Airway epithelial cell (primary cell): ENCODE data around the gene ETV2. TPM values are rescaled to one million over a fixed set of nuclear protein-coding genes. Genes with fewer than 3 reads are reported as not detected.

Experiments
- total RNA-seq: library from RNA; depleted of rRNA; stranded (reverse); fragments of >200 nt; gene quantifications from 2 replicates; pipeline ENCODE4 v1.2.3, GENCODE V29; 2015

ETV2 gene, protein sequence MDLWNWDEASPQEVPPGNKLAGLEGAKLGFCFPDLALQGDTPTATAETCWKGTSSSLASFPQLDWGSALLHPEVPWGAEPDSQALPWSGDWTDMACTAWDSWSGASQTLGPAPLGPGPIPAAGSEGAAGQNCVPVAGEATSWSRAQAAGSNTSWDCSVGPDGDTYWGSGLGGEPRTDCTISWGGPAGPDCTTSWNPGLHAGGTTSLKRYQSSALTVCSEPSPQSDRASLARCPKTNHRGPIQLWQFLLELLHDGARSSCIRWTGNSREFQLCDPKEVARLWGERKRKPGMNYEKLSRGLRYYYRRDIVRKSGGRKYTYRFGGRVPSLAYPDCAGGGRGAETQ
- total RNA-seq: 0.35 and 0.51 TPM in 2 replicates

DNA sequence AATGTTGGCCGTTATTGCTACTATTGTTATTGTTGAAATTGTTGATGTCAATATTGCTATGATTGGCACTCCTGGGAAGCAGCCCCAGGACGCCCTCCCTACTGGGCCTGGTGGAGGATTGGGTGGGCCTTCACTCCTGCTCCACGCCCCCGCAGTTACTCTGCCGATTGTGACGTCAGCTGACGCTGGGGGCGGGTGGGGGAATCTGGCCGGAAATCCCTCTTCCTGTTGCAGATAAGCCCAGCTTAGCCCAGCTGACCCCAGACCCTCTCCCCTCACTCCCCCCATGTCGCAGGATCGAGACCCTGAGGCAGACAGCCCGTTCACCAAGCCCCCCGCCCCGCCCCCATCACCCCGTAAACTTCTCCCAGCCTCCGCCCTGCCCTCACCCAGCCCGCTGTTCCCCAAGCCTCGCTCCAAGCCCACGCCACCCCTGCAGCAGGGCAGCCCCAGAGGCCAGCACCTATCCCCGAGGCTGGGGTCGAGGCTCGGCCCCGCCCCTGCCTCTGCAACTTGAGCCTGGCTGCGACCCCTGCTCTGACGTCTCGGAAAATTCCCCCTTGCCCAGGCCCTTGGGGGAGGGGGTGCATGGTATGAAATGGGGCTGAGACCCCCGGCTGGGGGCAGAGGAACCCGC lies at the start of gene ETV2:
Gene ETV2, plus strand, starts transcription at position 231 of the 637 bp plus-strand sequence. CDS start 716 bp downstream, outside the sequence.

DNA sequence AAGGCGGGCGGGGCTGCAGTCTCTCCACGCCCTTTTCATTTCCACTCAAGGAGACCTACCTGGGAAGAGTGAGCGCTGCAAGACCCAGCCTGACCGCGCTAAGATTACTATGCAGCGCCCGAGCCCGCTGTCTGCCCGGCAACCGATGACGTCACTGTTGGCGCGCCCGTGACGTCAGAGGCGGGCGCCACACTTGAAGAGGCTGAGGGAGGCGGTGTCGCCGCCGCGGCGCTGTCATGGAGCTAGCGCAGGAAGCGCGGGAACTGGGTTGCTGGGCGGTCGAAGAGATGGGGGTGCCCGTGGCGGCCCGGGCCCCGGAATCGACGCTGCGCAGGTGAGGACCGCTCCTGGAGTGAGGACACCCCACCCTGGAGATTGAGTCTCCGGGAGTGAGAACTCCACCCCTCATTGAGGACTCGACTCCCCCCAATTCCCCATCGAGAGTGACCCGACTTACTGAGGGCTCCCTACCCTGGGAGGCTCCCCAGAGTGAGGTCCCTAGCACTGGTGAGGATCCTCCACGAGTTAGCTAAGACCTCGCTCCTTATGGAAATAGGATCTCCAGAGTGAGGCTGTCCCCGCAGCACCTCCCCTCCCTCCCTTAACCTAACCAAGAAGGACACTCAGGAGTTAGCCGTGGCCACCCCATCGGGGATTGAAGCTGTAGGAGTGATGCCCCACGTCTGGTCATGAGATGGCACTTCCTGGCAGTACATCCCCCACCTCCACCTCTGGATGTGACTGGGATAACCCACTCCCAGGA lies 28.8 kb upstream of the ETV2 start, which contains the start of gene HAUS5:
Gene HAUS5, plus strand, starts transcription at position 177 of the 763 bp plus-strand sequence. Its CDS starts 60 bp downstream, at position 237.

DNA sequence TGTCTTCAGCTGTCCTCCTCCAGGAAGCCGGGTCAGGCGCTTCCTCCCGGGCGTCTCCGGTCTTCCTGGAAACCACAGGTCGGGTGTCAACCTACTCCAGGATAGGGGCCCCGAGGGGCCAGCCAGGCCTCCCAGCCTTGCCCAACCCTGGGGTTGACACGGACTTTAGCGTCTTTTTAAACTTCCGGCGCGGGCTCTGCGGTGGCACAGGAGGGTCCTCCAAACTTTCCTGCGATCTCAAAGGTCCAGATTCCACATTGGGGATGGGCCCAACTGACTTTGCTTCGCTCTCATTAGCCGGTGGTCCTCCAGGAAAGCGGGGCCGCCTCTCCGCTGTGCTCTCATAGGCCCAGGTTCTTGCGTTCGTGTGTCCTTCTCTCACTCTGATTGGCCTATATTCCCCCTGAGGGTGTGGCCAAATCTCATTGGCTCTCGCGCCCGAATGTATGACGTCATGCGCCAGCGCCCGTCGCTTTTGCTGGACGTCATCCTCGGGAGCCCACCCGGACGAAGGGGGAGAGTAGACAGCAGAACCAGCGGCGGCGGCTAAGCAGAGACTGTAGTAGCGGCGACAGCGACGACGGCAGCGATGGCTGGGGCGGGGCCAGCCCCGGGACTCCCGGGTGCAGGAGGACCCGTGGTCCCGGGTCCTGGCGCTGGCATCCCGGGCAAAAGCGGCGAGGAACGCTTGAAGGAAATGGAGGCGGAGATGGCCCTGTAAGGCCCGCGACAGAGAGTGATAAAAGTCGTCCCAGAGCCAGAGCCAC lies 12.8 kb upstream of the ETV2 start, which contains the start of gene RBM42:
Gene RBM42, plus strand, starts transcription at position 472 of the 767 bp plus-strand sequence. Its CDS starts 118 bp downstream, at position 590.

GRCh38 chr19:35648017-35648961 lies 6.7 kb downstream of the ETV2 start, which contains the start of gene COX6B1:
Gene COX6B1 (plus strand): TSS chr19:35648323. CDS start chr19:35651244, 2,921 bp downstream.

GRCh38 chr19:35666251-35666913 lies 24.8 kb downstream of the ETV2 start, which contains the start of gene UPK1A:
Gene UPK1A (plus strand): TSS chr19:35666517. CDS start chr19:35666813, 296 bp downstream.

Other genes with a start within 250 kb of the ETV2 start
- gene FFAR2, start 193.5 kb upstream of the ETV2 start, total RNA-seq: not detected in 2 replicates
- gene KRTDAP, start 151.3 kb upstream of the ETV2 start, total RNA-seq: 40.4 and 58.3 TPM in 2 replicates
- gene DMKN, start 128.1 kb upstream of the ETV2 start, total RNA-seq: 490 and 661 TPM in 2 replicates
- 62.1 and 80.8 TPM in 2 replicates for gene SBSN, start 113.4 kb upstream of the ETV2 start, total RNA-seq
- not detected in 2 replicates for gene GAPDHS, start 108.3 kb upstream of the ETV2 start, total RNA-seq
- gene TMEM147, start 96.1 kb upstream of the ETV2 start, total RNA-seq: 116 and 138 TPM in 2 replicates
- not detected in 2 replicates for gene ATP4A, start 78.1 kb upstream of the ETV2 start, total RNA-seq
- not detected in 2 replicates for gene PMIS2, start 55.6 kb upstream of the ETV2 start, total RNA-seq
- gene HAUS5, start 29.0 kb upstream of the ETV2 start, total RNA-seq: 10.9 TPM in 2 replicates
- 103 and 118 TPM in 2 replicates for gene RBM42, start 12.7 kb upstream of the ETV2 start, total RNA-seq
- 473 and 703 TPM in 2 replicates for gene COX6B1, start 6.6 kb downstream of the ETV2 start, total RNA-seq
- gene UPK1A, start 24.8 kb downstream of the ETV2 start, total RNA-seq: not detected in 2 replicates
- gene ZBTB32, start 62.8 kb downstream of the ETV2 start, total RNA-seq: not detected in 2 replicates
- gene KMT2B, start 76.3 kb downstream of the ETV2 start, total RNA-seq: 16.7 and 19.3 TPM in 2 replicates
- 6.3 and 6.7 TPM in 2 replicates for gene IGFLR1, start 100.7 kb downstream of the ETV2 start, total RNA-seq
- 7.9 and 9.1 TPM in 2 replicates for gene U2AF1L4, start 103.7 kb downstream of the ETV2 start, total RNA-seq
- gene PSENEN, start 103.9 kb downstream of the ETV2 start, total RNA-seq: 45.9 and 62.3 TPM in 2 replicates
- 10.4 and 43.5 TPM in 2 replicates for gene LIN37, start 106.8 kb downstream of the ETV2 start, total RNA-seq
- 0.35 TPM in 1 of 2 replicates, not detected in the other for gene HSPB6, start 115.3 kb downstream of the ETV2 start, total RNA-seq
- gene PROSER3, start 116.4 kb downstream of the ETV2 start, total RNA-seq: 6.5 and 19.5 TPM in 2 replicates
- gene ARHGAP33, start 133.8 kb downstream of the ETV2 start, total RNA-seq: 5.6 and 7.5 TPM in 2 replicates
- not detected in 2 replicates for gene PRODH2, start 171.1 kb downstream of the ETV2 start, total RNA-seq
- gene NPHS1, start 210.8 kb downstream of the ETV2 start, total RNA-seq: not detected in 2 replicates
- gene KIRREL2, start 215.2 kb downstream of the ETV2 start, total RNA-seq: 0.14 TPM in 1 of 2 replicates, not detected in the other
- 1.9 and 2.8 TPM in 2 replicates for gene APLP1, start 226.8 kb downstream of the ETV2 start, total RNA-seq